BJ (cell line): Measurements from ENCODE around the gene HPN. TPM values are rescaled to one million over a fixed set of nuclear protein-coding genes. Genes with fewer than 3 reads are reported as not detected.
"Not testable (repeated sequence)": the region's sequence is repeated elsewhere in the genome, so short reads cannot be mapped to it uniquely, and the experiment has no call there.

Experiments used
- CTCF ChIA-PET: fragments of 350-600 bp; formaldehyde crosslinking; extraction: SDS; loops from one replicate; lab custom pipeline; 2021; ENCODE audit warnings: antibody characterized with exemption, inconsistent platforms; lab: Yijun Ruan, JAX
- POLR2A ChIA-PET: fragments of 300-600 bp; sonication (Branson Sonifier 250); formaldehyde crosslinking; extraction: SDS; loops from one replicate; lab custom pipeline; 2021; ENCODE audit warnings: antibody characterized with exemption; lab: Charles Lee
- DNase-seq: peaks from one replicate; pipeline ENCODE4 v3.0.0-alpha.2; 2011; ENCODE audit warnings: low read depth
- H3K27me3 ChIP-seq: 2 replicates; pipeline ENCODE4 v1.6.0; 2011; ENCODE audit warnings: low read length; ENCODE audit not compliant: control insufficient read depth, insufficient read depth
- H3K36me3 ChIP-seq: 2 replicates; pipeline ENCODE4 v1.5.1; 2011; ENCODE audit warnings: low read length; ENCODE audit not compliant: control insufficient read depth, insufficient read depth
- H3K4me3 ChIP-seq: 2 replicates; pipeline ENCODE4 v1.5.1; 2011; ENCODE audit warnings: low read depth, mild to moderate bottlenecking, control low read depth, low read length
- polyA plus RNA-seq: library from polyadenylated mRNA; depleted of rRNA; stranded (reverse); fragments of >200 nt; gene quantifications from 2 replicates; pipeline ENCODE4 v1.2.3, GENCODE V29; 2011
- TF ChIP-seq, protein P1 (sequence below): IDR thresholded peaks from 2 replicates; pipeline ENCODE4 v1.5.1; 2011; ENCODE audit warnings: low read depth, mild to moderate bottlenecking, control low read depth, inconsistent platforms, low read length, moderate library complexity; ENCODE audit not compliant: insufficient read depth

The HPN gene
- polyA plus RNA-seq, 1 experiment, result not detected

DNA sequence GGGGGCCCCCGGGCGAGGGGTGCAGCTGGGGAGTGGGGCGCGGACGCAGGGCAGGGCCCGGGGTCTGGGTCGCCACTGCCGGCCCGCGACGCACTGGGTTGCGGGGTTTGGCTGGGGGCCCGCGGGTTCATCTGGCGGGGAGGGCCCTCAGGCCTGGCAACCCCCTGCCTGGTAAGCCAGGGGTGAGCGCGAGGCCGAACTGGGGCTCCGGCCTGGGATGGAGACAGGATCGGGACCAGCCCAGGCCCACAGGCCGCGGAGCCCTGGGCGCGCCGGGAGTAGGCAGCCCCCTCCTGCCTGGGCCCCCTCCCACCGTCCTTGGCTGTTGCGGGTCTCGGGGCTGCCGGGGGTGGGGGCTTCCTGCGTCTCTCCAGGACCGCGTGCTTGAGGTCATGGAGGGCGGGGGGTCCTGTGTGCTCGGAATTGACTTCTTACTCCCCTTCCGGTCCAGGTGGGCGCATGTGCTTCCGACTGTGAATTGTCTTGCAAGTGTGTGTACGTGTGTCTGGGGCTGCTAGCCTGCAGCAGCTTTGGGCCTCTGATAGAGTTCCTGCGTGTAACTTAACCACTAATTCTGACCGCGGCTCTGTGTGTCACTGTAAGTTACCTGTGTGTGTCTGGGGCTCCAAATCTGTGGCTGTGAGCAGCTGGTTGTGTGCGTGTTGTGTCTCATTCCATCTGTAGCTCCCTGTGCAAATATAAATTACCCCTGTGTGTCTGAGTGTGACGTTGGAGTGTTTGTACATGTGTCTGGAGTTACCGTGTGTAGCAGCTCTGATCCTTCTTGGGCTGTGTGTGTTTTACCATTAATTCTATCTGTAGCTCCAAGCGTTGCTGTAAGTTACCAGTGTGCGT, 40.6 kb upstream of the HPN start:
- H3K4me3 ChIP-seq, result peak overlapping the region; percentile 87
- ChIA-PET CTCF (interaction anchor here (1.2 to 2.6 kb wide), 5 partner anchors 10 to 43 kb away, joined by 3 to 16 read pairs (median 6); no protein-coding TSS in a partner anchor), POLR2A (interaction anchor here (0.9 kb wide), 1 partner anchor 74 kb away, joined by 6 read pairs; the partner anchor contains the start of gene ZNF30)
- 0 out of 2 replicates have a peak, but pooled peaks cover 2% of the 10 kb centered on the region for H3K36me3 ChIP-seq
- no peaks in the 10 kb centered on the region for H3K27me3 ChIP-seq
- DNase-seq, result no peak
- TF ChIP-seq, protein P1, sequence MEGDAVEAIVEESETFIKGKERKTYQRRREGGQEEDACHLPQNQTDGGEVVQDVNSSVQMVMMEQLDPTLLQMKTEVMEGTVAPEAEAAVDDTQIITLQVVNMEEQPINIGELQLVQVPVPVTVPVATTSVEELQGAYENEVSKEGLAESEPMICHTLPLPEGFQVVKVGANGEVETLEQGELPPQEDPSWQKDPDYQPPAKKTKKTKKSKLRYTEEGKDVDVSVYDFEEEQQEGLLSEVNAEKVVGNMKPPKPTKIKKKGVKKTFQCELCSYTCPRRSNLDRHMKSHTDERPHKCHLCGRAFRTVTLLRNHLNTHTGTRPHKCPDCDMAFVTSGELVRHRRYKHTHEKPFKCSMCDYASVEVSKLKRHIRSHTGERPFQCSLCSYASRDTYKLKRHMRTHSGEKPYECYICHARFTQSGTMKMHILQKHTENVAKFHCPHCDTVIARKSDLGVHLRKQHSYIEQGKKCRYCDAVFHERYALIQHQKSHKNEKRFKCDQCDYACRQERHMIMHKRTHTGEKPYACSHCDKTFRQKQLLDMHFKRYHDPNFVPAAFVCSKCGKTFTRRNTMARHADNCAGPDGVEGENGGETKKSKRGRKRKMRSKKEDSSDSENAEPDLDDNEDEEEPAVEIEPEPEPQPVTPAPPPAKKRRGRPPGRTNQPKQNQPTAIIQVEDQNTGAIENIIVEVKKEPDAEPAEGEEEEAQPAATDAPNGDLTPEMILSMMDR, result no peak

DNA sequence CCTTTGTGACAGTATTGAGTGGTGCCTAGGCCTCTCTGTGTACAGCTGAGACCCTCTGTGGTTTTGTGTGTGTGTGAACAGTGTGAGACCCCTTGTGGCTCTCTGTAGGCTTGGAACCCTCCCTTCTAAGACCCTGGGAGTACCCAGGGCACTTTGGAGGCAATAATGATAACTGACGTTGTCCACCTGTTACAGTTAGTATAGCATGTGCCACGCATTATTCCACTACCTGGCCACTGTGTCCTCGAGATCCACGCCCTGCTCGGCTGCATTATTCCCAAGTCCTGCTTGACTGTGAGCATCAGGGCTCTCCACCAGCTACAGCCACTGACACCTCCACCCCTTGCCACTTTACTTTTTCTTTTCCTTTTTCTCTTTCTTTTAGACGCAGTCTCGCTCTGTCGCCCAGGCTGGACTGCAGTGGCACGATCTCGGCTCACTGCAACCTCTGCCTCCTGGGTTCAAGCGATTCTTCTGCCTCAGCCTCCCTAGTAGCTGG, 39.4 kb upstream of the HPN start:
- POLR2A ChIA-PET, result no interaction called here
- CTCF ChIA-PET, result interaction anchor here (1.8 to 2.6 kb wide), 4 partner anchors 11 to 42 kb away, joined by 6 to 16 read pairs (median 6); no protein-coding TSS in a partner anchor

DNA sequence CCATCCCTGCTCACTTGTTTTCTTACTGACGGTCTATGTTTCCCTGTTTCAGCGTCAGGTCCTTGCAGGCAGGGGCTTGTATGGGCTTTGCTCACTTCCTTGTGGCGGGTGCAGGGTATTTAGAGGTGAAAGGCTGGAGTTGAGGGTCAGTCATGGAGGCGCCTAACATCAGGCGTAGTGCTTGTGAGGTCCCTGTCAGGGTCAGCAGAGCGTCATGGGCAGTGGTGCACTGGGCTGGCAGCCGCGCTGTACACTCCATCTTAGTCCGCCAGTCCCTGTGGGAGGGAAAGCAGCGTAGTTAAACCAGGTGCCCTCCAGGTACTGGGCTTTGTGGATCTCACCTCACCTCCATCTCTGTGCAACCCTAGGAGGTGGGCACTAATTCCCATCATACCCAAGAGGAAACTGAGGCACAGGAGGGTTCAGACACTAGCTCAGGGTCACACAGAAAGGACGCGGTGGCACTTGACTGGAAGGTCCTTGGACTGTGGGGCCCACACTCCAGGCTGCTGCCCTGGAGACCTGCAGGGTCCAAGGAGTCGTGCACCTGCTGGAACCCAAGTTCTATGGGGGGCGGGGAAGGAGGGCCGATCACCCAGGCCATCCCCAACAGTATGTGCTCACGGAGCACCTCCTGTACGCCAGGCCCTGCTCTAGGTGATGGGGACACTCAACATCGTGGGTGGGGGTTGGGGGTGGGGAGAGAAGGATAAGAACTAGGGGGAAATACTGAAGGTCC, 36.8 kb upstream of the HPN start:
- Histone ChIP-seq H3K4me3 (no peak overlapping the region), H3K27me3 (no peaks in the 10 kb centered on the region), H3K36me3 (peaks cover 9% of the 10 kb centered on the region)
- ChIA-PET POLR2A (no interaction called here), CTCF (interaction anchor here (1.1 kb wide), 1 partner anchor 16 kb away, joined by 3 read pairs; no protein-coding TSS in a partner anchor)
- no peak for DNase-seq
- TF ChIP-seq, protein P1, result no peak

More for the DNA sequence above, 39.4 kb upstream of the HPN start:
- Histone ChIP-seq H3K27me3 (no peaks in the 10 kb centered on the region), H3K36me3 (0 out of 2 replicates have a peak, but pooled peaks cover 2% of the 10 kb centered on the region), H3K4me3 (no peak overlapping the region)
- TF ChIP-seq, protein P1, result no peak
- no peak for DNase-seq

DNA sequence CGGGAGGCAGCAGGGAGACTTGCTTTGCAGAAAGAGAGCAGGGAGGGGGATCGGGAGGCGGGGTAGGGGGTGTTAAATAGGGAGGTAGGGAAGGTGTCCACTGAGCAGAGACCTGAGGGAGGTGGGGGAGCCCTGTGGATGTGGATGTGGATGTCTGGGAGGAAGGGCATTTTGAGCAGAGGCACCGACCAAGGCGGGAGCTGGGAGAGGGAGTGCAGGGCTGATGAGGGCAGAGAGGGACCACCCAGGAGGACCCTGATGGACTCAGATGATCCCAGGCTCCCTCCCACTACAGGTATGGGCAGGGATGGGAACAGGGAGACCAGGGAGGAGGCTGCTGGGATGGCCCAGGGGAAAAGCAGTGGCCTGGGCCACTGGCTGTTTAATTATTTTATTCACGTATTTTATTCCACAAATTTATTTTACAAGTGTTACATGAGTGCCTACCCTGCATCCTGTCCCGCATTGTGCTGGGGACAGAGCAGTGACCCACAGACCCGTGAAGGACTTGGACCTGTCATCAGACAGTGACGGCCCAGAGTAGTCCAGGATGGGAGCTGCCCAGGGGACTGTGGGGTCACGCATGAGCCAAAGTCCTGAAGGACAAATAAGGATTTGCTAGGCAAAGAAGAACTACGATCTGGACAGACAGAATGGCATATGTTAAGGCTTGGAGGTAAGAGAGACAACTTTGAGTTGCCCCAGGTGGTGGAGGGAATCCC, 36.1 kb upstream of the HPN start:
- Histone ChIP-seq H3K36me3 (peaks cover 16% of the 10 kb centered on the region), H3K4me3 (no peak overlapping the region), H3K27me3 (no peaks in the 10 kb centered on the region)
- DNase-seq, result no peak
- ChIA-PET CTCF (interaction anchor here (1.2 to 1.5 kb wide), 2 partner anchors 33 to 61 kb away, joined by 3 read pairs; no protein-coding TSS in a partner anchor), POLR2A (no interaction called here)
- TF ChIP-seq, protein P1, result no peak

DNA sequence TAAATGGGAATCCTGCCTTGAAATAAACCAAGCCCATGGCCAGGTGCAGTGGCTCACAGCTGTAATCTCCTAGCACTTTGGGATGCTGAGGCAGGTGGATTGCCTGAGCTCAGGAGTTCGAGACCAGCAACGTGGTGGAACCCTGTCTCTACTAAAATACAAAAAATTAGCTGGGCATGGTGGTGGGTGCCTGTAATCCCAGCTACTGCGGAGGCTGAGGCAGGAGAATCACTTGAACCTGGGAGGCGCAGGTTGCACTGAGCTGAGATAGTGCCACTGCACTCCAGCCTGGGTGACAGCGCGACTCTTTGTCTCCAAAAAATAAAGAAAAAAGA, 35.5 kb upstream of the HPN start:
- H3K36me3 ChIP-seq, result peaks cover 19% of the 10 kb centered on the region
- H3K27me3 ChIP-seq, POLR2A ChIA-PET, DNase-seq, H3K4me3 ChIP-seq: not testable (repeated sequence)
- CTCF ChIA-PET, result interaction anchor here (1.2 to 2.5 kb wide), 3 partner anchors 11 to 60 kb away, joined by 3 to 10 read pairs (median 3); no protein-coding TSS in a partner anchor
